A549 (cell line): Measurements from ENCODE around the gene HOOK1. TPM values are rescaled to one million over a fixed set of nuclear protein-coding genes. Genes with fewer than 3 reads are reported as not detected.

Experiments
- ATAC-seq, 2 experiments: fragments of 200-7000 bp in 1 of 2; fragments of >200 bp in 1 of 2; cut with Nextera tagmentation in 1 of 2; cut with Tn5 transposase in 1 of 2; 3 replicates each; pipeline versions ENCODE4 v1.8.0 to v1.9.1; 2018 to 2020; ENCODE audit warnings: mild to moderate bottlenecking in 1 of 2, moderate library complexity in 1 of 2
- CTCF ChIA-PET: fragments of 300-600 bp; sonication (Branson Sonifier 250); formaldehyde crosslinking; extraction: SDS; loops from one replicate; lab custom pipeline; 2021; ENCODE audit warnings: antibody characterized with exemption, inconsistent platforms; lab: Yijun Ruan, JAX
- POLR2A ChIA-PET: fragments of 350-600 bp; formaldehyde crosslinking; extraction: SDS; loops from one replicate; lab custom pipeline; 2021; ENCODE audit warnings: antibody characterized with exemption, inconsistent platforms; lab: Yijun Ruan, JAX
- DNase-seq, 2 experiments: peaks; one replicate each; pipeline versions ENCODE4 v3.0.0 to v3.0.0-alpha.2; 2011 to 2016; ENCODE audit warnings: low read depth in 1 of 2, low spot score in 1 of 2
- FAIRE-seq: peaks from 2 replicates; lab custom pipeline; 2011; peaks lifted over from hg19 to GRCh38; lab: Jason Lieb, UNC
- H3K27ac ChIP-seq, 2 experiments: fragments of >200 bp; sonication (Bioruptor Twin); formaldehyde crosslinking; 3 replicates each; pipeline ENCODE4 v1.5.1; 2016 to 2017
- H3K4me1 ChIP-seq: fragments of >200 bp; sonication (Bioruptor Twin); formaldehyde crosslinking; 3 replicates; pipeline ENCODE4 v1.6.1; 2016
- H3K4me2 ChIP-seq: fragments of >200 bp; sonication (Bioruptor Twin); formaldehyde crosslinking; 3 replicates; pipeline ENCODE4 v1.6.1; 2016
- H3K4me3 ChIP-seq: fragments of >200 bp; sonication (Bioruptor Twin); formaldehyde crosslinking; 3 replicates; pipeline ENCODE4 v1.5.1; 2016
- H3K9me3 ChIP-seq: fragments of >200 bp; sonication (Bioruptor Twin); formaldehyde crosslinking; 3 replicates; pipeline ENCODE4 v1.6.1; 2016
- BHLHE40 ChIP-seq: IDR thresholded peaks from 2 replicates; pipeline ENCODE4 v1.6.1; 2012; ENCODE audit warnings: low read depth, low read length, inconsistent platforms
- CBX8 ChIP-seq: fragments of 200-600 bp; sonication (generic); IDR thresholded peaks from 2 replicates; pipeline ENCODE4 v1.6.1; 2016
- CEBPB ChIP-seq, 2 experiments: fragments of >200 bp in 1 of 2; sonication (Bioruptor Twin) in 1 of 2; formaldehyde crosslinking in 1 of 2; IDR thresholded peaks; 2 replicates each; pipeline ENCODE4 v1.6.1; 2012 to 2016
- CHD2 ChIP-seq: fragments of 150-350 bp; IDR thresholded peaks from 2 replicates; pipeline ENCODE4 v1.6.1; 2014; ENCODE audit warnings: low read length; ENCODE audit not compliant: partially characterized antibody
- EHMT2 ChIP-seq: fragments of 200-600 bp; sonication (generic); IDR thresholded peaks from 2 replicates; pipeline ENCODE4 v1.6.1; 2016; ENCODE audit warnings: antibody characterized with exemption, low read depth, mild to moderate bottlenecking, moderate library complexity
- EP300 ChIP-seq, 2 experiments: fragments of >200 bp; sonication (Bioruptor Twin); formaldehyde crosslinking; IDR thresholded peaks; 2 replicates in 1 of 2; 3 replicates in 1 of 2; pipeline ENCODE4 v1.6.1; 2016 to 2017
- FOSB ChIP-seq: fragments of 250-450 bp; sonication (Bioruptor Pico); IDR thresholded peaks from 2 replicates; pipeline ENCODE4 v1.5.0; 2020; ENCODE audit warnings: mild to moderate bottlenecking, moderate library complexity
- JUNB ChIP-seq: fragments of >200 bp; sonication (Bioruptor Twin); formaldehyde crosslinking; IDR thresholded peaks from 2 replicates; pipeline ENCODE4 v1.6.1; 2016
- KDM1A ChIP-seq: fragments of 200-600 bp; sonication (generic); IDR thresholded peaks from 2 replicates; pipeline ENCODE4 v1.6.1; 2016; ENCODE audit warnings: low read depth, mild to moderate bottlenecking
- MAFK ChIP-seq: fragments of 450-650 bp; IDR thresholded peaks from 2 replicates; pipeline ENCODE4 v1.6.1; 2014; ENCODE audit not compliant: partially characterized antibody
- MAX ChIP-seq: IDR thresholded peaks from 2 replicates; pipeline ENCODE4 v1.6.1; 2012
- NFE2L2 ChIP-seq: fragments of 150-350 bp; conservative IDR thresholded peaks from 2 replicates; pipeline ENCODE4 v1.6.1; 2014; ENCODE audit warnings: low read length
- PHF8 ChIP-seq: fragments of 200-600 bp; sonication (generic); IDR thresholded peaks from 2 replicates; pipeline ENCODE4 v1.6.1; 2016; ENCODE audit warnings: low read depth, mild to moderate bottlenecking, antibody characterized with exemption, moderate library complexity, borderline replicate concordance
- POLR2AphosphoS2 ChIP-seq: conservative IDR thresholded peaks from 2 replicates; pipeline ENCODE4 v1.6.1; 2012; ENCODE audit warnings: low read length, improper control_type of control experiment, inconsistent platforms
- RAD21 ChIP-seq, 2 experiments: fragments of >200 bp in 1 of 2; sonication (Bioruptor Twin) in 1 of 2; formaldehyde crosslinking in 1 of 2; IDR thresholded peaks in 1 of 2; conservative IDR thresholded peaks in 1 of 2; 2 replicates in 1 of 2; 3 replicates in 1 of 2; pipeline ENCODE4 v1.6.1; 2012 to 2018; ENCODE audit warnings: inconsistent platforms in 1 of 2
- RNF2 ChIP-seq: fragments of 200-600 bp; sonication (generic); IDR thresholded peaks from 2 replicates; pipeline ENCODE4 v1.6.1; 2016; ENCODE audit warnings: low read depth, mild to moderate bottlenecking, antibody characterized with exemption, moderate library complexity, borderline replicate concordance
- TFCP2L1 ChIP-seq: fragments of 250-450 bp; sonication (Bioruptor Pico); IDR thresholded peaks from 2 replicates; pipeline ENCODE4 v1.5.0; 2021; ENCODE audit warnings: mild to moderate bottlenecking
- ZC3H11A ChIP-seq: fragments of 450-650 bp; IDR thresholded peaks from 2 replicates; pipeline ENCODE4 v1.6.1; 2014; ENCODE audit warnings: antibody characterized with exemption, mild to moderate bottlenecking
- ZFP36 ChIP-seq: fragments of 450-650 bp; IDR thresholded peaks from 2 replicates; pipeline ENCODE4 v1.6.1; 2014; ENCODE audit warnings: borderline replicate concordance; ENCODE audit not compliant: partially characterized antibody
- WGBS: methylation state at CpG from one replicate; pipeline ENCODE4 v1.1.6; 2017; ENCODE audit errors: missing lambda C conversion rate; 5-methylcytosine and 5-hydroxymethylcytosine counted together
- polyA plus RNA-seq, 4 experiments: library from polyadenylated mRNA; depleted of rRNA in 3 of 4; stranded (reverse); fragments of >200 nt; fragmentation: RNase III in 1 of 4; extraction: RNeasy Plus Mini Kit Qiagen cat#74134 plus additional on column Dnase treatment in 1 of 4; gene quantifications; 2 replicates in 3 of 4; 3 replicates in 1 of 4; pipeline ENCODE4 v1.2.3, GENCODE V29; 2011 to 2017
- TF ChIP-seq, protein P1 (sequence below): fragments of 250-450 bp; sonication (Bioruptor Pico); IDR thresholded peaks from 2 replicates; pipeline ENCODE4 v1.5.0; 2021; ENCODE audit warnings: mild to moderate bottlenecking, moderate library complexity, borderline replicate concordance
- TF ChIP-seq, protein P2 (sequence below): fragments of >200 bp; sonication (Bioruptor Twin); formaldehyde crosslinking; IDR thresholded peaks from 3 replicates; pipeline ENCODE4 v1.6.1; 2016
- TF ChIP-seq, protein P3 (sequence below): fragments of 150-350 bp; IDR thresholded peaks from 2 replicates; pipeline ENCODE4 v1.6.1; 2014; ENCODE audit warnings: low read depth, mild to moderate bottlenecking, low read length

HOOK1 gene
- polyA plus RNA-seq, 2 of the 4 experiments (the other 2 are of a cell fraction): 0.46 to 1.3 TPM

DNA sequence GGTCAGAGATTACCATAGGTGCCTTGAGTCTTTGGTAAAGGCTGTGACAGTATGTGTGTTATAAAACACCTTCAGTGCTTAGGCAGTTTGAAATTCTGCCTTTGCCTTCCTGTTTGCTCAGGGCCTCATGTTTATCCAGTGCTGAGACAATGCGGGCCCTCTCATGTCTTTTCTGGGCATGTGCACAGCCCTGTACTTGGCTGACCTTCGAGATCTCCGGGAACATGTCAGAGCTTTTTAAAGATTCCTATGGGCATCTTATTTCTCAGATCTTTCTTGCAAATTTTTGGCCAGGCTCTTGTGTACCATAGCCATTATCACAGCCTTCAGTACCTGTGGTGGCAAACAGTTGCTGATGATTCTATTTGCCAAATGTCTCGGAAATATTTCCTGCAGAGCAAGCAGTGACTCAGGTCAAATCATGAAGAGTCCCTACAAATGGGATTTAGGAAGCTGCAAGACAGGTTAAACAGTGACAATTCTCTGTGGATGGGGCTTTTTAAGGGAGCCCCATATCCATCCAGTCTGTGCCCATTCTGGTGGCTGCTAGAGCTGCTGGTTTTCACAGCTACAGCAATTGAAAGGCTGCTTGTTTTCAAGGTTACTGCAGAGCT is 42.1 kb downstream of the HOOK1 start:
- H3K4me2 ChIP-seq: no peak overlapping the region; the same call in 2 of the 3 replicates
- POLR2A ChIA-PET: no interaction called here
- DNase-seq: no peak
- ATAC-seq: no peak
- 17% methylated on average over 4 of the region's 4 CpGs for WGBS
- no peak overlapping the region for H3K27ac ChIP-seq
- no peaks in the 10 kb centered on the region for H3K9me3 ChIP-seq
- H3K4me3 ChIP-seq: no peak overlapping the region
- H3K4me1 ChIP-seq: no peaks in the 10 kb centered on the region
- no peak for FAIRE-seq
- TF ChIP-seq CEBPB (IDR thresholded peaks at IDR 0.05): no peak
- TF ChIP-seq CBX8: no peak
- TF ChIP-seq ZFP36: no peak
- TF ChIP-seq MAFK: no peak
- TF ChIP-seq, protein P1, sequence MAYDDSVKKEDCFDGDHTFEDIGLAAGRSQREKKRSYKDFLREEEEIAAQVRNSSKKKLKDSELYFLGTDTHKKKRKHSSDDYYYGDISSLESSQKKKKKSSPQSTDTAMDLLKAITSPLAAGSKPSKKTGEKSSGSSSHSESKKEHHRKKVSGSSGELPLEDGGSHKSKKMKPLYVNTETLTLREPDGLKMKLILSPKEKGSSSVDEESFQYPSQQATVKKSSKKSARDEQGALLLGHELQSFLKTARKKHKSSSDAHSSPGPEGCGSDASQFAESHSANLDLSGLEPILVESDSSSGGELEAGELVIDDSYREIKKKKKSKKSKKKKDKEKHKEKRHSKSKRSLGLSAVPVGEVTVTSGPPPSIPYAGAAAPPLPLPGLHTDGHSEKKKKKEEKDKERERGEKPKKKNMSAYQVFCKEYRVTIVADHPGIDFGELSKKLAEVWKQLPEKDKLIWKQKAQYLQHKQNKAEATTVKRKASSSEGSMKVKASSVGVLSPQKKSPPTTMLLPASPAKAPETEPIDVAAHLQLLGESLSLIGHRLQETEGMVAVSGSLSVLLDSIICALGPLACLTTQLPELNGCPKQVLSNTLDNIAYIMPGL (CRISPR knock-in tag): no peak
- no peak for TF ChIP-seq MAX
- no peak for TF ChIP-seq FOSB (CRISPR knock-in tag)
- CTCF ChIA-PET: no interaction called here

GRCh38 chr1:59857679-59858354 is 43.1 kb downstream of the HOOK1 start:
- DNase-seq (no peak), FAIRE-seq (no peak), ATAC-seq (no peak)
- no peaks in the 10 kb centered on the region for H3K9me3 ChIP-seq
- no peaks in the 10 kb centered on the region for H3K4me1 ChIP-seq
- 63% methylated on average over 5 of the region's 5 CpGs for WGBS
- H3K27ac ChIP-seq: no peak overlapping the region
- ChIA-PET CTCF (no interaction called here), POLR2A (no interaction called here)
- no peak overlapping the region for H3K4me3 ChIP-seq
- no peak overlapping the region for H3K4me2 ChIP-seq
- TF ChIP-seq JUNB: no peak
- no peak for TF ChIP-seq CEBPB (IDR thresholded peaks at IDR 0.05)
- no peak for TF ChIP-seq BHLHE40
- no peak for TF ChIP-seq EP300 (IDR thresholded peaks at IDR 0.05)
- TF ChIP-seq POLR2AphosphoS2: no peak
- TF ChIP-seq ZFP36: no peak
- no peak for TF ChIP-seq EHMT2
- TF ChIP-seq KDM1A: no peak

GRCh38 chr1:59866462-59866861 is 51.7 kb downstream of the HOOK1 start:
- Histone ChIP-seq H3K4me1 (no peaks in the 10 kb centered on the region), H3K4me3 (no peak overlapping the region), H3K9me3 (no peaks in the 10 kb centered on the region), H3K4me2 (no peak overlapping the region), H3K27ac (no peak overlapping the region)
- CTCF ChIA-PET: interaction anchor here (1.0 kb wide), 1 partner anchor 81 kb away, joined by 3 read pairs; no protein-coding TSS in a partner anchor
- FAIRE-seq (no peak), ATAC-seq (no peak), DNase-seq (no peak)
- TF ChIP-seq ZC3H11A: no peak
- no peak for TF ChIP-seq MAX
- no peak for TF ChIP-seq PHF8
- no peak for TF ChIP-seq RNF2
- TF ChIP-seq, protein P2, sequence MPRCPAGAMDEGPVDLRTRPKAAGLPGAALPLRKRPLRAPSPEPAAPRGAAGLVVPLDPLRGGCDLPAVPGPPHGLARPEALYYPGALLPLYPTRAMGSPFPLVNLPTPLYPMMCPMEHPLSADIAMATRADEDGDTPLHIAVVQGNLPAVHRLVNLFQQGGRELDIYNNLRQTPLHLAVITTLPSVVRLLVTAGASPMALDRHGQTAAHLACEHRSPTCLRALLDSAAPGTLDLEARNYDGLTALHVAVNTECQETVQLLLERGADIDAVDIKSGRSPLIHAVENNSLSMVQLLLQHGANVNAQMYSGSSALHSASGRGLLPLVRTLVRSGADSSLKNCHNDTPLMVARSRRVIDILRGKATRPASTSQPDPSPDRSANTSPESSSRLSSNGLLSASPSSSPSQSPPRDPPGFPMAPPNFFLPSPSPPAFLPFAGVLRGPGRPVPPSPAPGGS: no peak
- TF ChIP-seq RAD21 (conservative IDR thresholded peaks at IDR 0.05 in 1 of 2, IDR thresholded peaks at IDR 0.05 in 1 of 2): no peak
- TF ChIP-seq CHD2: no peak
- no peak for TF ChIP-seq ZFP36
- no peak for TF ChIP-seq NFE2L2
- no peak for TF ChIP-seq TFCP2L1 (CRISPR knock-in tag)
- TF ChIP-seq, protein P3, sequence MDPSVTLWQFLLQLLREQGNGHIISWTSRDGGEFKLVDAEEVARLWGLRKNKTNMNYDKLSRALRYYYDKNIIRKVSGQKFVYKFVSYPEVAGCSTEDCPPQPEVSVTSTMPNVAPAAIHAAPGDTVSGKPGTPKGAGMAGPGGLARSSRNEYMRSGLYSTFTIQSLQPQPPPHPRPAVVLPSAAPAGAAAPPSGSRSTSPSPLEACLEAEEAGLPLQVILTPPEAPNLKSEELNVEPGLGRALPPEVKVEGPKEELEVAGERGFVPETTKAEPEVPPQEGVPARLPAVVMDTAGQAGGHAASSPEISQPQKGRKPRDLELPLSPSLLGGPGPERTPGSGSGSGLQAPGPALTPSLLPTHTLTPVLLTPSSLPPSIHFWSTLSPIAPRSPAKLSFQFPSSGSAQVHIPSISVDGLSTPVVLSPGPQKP: no peak
- POLR2A ChIA-PET: no interaction called here
- 47% methylated on average over 2 of the region's 2 CpGs for WGBS
